ENCODE results near the gene GALNTL6.
"Not testable (repeated sequence)": the region's sequence is repeated elsewhere in the genome, so short reads cannot be mapped to it uniquely, and the experiment has no call there.

The GALNTL6 gene

DNA sequence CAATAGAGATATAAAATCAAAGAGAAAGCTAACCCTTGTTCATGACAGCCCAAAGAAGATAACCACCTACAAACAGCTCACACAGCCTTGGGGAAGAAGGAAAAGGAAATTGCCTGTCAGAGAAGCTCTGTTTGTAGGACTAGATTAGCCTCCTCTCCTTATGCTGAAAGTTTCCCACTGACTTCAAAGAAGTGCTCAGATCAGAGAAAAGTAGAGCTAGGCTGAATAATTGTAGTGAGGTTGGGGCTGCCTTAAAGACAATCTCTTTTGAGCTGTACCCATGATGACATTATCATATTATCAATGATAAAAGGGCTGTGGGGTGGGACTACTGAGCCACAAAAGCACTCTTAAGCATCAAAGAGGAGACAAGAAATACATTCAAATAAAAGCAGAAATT, 1132.4 kb downstream of the GALNTL6 start:
- DNase-seq (ENCODE audit: low read depth) = no peak

DNA sequence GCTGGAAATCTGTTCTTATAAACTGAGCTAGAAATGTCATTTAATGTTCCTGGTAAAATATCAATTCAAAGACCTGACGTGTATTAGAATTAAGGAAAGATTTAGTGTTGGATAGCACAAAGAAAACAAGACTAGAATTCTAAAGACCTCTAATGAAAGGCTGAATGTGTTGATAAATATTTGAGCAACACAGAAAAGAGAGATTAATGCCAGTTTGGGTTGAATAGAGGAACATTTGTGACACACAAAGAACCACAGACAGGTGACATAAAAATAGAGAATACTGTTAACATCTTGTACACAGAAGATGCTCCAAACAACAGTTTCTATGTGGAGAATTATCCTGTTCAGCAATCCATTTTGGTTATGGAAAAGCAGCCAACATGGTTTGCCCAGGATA, 1133.3 kb downstream of the GALNTL6 start:
- no peak for DNase-seq (ENCODE audit: low read depth)

DNA sequence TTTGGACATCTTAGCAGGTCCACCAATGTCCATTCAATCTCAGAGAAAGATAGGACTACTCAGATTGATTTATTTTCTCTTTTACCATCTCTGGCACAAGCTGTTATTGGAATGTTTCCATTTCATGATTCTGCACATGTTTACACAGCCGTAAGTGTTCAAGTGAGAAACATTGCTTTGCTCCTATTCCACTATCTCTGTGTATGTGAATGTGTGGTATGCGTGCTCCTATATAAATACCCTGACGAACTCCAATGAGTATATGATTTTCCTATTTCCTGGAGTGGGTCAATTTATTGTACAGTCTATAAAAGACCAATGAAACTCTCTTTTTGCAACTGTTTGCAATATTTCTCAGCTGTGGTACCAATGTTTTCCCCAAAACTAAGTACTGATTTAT, 1134.4 kb downstream of the GALNTL6 start:
- DNase-seq (ENCODE audit: low read depth) = no peak

DNA sequence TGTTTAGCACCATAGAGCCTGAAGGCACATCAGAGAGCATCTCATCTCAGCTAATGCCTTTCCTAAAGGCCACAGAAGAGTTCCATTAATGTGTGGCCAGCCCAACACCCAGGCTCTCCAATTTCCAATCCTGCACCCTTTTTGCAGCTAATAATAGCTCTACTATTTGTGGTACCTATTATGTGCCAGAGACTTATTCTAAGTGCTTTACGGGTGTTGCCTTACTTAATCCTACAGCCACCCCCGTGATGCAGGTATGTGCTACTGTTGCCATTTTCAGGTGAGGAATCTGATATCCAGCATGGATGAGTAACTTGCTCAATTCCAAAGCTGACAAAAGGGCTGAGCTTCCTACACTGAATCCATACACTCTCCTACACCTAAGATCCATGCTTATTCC, 1137.8 kb downstream of the GALNTL6 start:
- DNase-seq (ENCODE audit: low read depth) = no peak

DNA sequence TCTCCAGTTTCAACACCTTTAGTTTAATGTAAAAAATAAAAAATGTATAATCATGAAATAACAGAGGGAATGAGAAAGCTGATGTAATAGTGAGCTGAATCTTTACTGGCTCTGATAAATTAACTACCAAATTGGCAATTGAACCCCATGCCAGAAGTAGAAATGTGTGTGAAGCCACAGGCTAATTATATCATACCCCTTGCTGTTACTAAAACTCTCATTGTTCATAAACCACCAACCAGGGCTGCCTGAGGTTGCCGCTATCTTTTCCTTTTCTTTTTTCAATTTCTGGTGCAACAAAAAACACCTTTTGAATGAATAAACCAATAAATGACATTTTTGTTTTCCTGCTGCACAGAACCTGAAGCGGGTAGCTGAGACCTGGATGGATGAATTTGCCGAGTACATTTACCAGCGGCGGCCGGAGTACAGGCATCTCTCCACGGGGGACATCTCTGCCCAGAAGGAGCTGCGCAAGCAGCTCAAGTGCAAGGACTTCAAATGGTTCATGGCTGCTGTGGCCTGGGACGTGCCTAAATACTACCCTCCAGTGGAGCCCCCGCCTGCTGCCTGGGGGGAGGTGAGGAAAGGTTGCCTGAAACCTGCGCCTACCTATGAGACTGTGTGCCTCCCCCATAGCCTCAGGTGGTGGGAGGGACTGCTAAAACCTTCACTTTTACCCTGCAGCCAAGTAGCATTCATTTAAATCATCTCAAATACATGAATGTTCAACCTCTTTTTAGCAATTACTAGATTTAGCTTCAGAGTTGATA, 1138.7 kb downstream of the GALNTL6 start:
- no peak for DNase-seq (ENCODE audit: low read depth)

DNA sequence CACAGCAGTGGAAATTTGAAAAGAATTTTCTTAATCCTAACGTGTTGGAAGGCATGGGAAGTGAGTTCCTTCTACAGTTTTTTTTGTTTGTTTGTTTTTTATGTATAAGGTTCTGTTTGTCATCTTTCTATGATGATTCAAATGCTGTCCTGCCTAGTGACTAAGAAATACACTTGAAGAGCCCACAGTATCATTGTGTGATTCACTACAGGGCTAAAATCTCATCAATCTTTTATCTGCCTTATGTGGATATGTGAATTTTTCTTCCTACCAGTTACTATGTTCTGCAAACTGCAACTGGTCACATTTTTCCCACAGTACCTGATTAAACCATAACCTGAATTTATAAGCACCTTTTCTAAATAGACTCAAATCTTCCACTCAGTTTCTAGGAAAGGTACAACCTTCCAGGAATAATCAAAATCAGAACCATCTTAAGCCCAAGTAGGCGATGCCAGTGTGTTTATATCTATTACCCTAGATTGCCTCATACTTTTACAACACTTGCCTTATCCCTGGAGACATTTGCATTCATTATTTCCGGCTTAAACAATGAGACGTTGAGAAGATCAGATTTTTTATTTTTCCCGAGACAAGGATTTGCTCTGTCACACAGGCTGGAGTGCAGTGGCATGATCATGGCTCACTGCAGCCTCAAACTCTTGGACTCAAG, 1140.8 kb downstream of the GALNTL6 start:
- DNase-seq (ENCODE audit: low read depth) = no peak

DNA sequence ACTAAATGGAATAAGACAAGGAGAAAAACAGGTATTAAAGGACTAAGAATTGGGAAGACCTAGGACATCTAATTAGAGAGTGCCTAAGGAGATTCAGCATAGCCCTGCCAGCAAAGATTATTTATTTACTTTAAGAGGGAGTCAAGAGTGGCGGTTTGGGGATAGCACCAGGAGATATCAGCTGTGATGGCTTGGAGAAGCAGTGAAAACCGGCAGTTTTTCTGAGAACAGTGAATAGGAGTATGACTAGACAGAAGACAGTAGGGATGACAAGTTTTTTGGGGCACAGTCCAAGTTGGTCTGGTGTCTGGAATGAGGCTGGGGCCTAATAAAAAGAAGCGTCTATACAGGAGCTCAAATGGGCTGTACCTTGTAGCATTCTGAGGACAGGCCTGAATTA, 1143.1 kb downstream of the GALNTL6 start:
- not testable (repeated sequence) for DNase-seq (ENCODE audit: low read depth)

DNA sequence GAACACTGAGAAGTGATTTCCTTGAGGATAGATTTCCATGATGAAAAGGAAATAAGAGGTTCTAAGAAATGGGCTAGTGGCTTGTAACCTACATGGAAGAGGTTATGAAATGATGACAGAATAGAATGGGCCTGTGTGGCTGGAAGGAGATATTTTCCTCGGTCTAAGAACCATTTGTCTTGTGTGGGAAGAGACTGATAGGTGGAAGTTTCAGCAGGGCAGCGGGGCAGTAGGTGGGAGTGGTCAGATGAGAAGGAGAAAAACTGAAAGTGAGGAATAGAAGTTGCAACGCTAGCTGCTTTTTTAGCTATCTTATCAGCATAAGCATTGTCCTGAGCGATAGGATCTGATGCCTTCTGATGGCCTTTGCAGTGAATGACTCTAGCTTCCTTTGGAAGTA, 1144.0 kb downstream of the GALNTL6 start:
- no peak for DNase-seq (ENCODE audit: low read depth)

DNA sequence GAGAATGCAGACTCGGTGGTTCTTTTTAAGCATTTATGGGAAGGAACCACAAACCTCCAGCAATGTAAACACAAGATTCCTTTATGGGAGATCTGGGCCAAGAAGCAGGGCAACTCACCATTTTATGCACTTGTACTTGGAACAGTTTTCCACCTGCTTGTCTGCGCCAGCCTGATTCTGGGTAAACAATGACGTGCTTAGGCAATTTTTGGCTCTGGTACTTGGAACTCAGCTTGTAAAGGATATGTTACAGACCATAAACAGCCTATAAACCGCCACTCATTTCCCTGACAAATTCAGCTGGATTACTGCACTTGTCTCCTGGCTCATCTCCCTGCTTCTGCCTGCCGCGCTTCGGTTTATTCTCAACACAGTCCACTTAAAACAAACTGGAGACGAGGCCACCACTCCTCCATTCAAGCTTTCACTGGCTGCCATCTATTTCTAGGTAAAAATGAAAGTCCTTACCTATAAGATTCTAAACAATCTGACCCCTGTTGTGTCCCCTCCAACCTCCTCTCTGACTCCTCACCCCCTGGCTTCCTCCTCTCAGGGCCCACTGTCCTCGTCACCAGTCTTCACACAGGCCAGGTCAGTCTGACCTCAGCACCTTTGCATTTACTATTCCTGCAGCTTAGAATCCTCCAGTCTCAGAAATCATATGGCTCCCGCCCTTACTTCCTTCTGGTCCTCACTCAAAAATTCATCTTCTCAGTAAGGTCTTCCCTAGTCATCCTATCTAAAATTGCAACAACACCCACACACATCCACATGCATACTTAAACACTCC, 1149.6 kb downstream of the GALNTL6 start:
- DNase-seq (ENCODE audit: low read depth) = no peak

DNA sequence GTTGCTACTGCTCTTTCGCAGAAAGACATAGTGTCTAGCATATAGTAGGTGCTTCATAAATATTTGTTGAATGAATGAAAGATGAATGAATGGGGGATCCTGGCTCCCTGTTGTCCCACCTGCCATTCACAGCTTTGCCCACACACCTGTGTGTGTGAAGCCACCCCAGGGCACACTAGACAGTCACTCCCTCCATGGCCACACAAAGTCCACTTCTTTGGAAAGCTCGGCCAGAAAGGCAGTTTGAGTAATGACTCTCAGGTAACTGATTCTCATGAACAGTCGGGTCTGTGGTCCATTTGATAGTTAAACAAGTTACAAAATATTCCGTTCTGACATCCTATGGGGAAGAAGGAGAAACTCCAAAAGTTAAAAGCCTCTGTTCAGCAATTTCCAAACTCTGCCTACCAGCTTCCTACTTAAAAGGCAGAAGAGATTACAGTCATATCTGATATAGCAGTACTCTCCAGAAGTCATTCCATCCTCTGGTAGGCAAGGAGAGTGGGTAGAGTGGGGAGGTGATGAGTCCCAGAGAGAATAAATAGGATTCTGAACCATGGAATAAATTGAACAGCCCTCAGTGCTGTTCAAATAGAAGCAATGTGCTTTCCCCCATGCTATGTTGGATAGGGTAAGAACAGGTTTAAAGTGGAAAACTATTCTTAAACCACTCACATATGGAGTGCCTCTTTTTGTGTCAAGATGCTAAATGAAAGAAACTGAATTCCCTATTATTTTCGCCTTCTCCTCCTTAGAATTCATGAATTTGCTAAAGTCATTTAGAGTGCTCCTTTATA, 1150.5 kb downstream of the GALNTL6 start:
- DNase-seq (ENCODE audit: low read depth) = no peak

DNA sequence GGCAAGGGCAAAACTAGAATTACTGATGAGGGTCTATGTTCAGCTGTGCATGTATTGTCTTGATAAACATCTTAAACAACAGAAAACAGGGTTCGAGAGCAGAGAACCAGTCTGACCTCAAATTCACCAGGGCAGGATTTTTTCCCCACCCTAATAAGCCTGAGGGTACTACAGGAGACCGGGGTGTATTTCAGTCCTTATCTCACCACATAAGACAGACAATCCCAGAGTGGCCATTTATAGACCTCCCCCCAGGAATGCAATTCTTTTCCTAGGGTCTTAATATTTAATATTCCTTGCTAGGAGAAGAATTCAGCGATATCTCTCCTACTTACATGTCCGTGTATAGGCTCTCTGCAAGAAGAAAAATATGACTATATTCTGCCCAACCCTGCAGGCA, 1157.0 kb downstream of the GALNTL6 start:
- not testable (repeated sequence) for DNase-seq (ENCODE audit: low read depth)

DNA sequence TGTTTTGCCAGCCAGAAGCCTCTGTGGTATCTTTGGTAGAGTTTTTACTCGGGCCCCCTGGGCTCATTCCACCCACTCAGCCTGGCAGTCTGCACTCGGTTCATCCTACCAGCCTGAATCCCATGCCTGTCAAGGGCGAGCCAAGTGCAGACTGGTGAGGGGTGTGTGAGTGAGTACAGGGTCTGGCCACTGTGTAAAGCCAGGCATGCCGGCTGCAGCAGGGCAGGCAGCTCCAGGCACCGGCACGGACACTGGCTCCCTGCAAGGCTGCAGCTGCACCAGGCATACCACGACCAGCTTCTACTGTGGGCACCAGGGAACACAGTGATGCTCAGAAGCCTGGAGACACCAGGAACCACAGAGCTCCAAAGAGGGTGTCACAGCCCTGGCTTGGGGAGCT, 1161.4 kb downstream of the GALNTL6 start:
- no peak for DNase-seq (ENCODE audit: low read depth)

DNA sequence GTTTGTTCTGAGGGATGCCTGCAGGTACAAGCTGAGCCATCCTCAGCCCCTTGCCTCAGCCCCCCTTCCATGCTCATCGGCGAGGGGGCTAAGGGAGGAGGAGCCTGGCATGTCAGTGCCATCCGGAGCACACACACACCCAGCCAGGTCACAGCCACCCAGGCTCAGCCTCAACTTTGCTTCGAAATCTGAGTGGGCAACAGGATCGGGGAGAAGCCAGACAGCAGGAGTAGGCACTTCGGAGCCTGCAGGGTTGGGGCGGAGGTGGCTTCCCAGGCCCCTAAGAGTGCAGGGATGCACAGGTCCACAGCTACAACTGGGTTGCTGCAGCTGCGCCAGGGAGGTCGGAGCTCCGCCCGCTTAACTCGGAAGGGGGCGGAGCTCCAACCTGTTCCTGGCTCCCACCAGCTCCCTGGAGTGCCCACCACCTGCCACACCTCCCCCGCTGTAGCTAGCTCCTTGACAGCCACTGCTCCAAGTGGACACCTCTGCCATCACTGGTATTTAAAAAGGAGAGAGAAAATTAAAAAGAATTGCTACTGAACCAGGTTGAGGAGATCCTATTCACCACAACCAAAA, 1162.5 kb downstream of the GALNTL6 start:
- DNase-seq (ENCODE audit: low read depth) = no peak

DNA sequence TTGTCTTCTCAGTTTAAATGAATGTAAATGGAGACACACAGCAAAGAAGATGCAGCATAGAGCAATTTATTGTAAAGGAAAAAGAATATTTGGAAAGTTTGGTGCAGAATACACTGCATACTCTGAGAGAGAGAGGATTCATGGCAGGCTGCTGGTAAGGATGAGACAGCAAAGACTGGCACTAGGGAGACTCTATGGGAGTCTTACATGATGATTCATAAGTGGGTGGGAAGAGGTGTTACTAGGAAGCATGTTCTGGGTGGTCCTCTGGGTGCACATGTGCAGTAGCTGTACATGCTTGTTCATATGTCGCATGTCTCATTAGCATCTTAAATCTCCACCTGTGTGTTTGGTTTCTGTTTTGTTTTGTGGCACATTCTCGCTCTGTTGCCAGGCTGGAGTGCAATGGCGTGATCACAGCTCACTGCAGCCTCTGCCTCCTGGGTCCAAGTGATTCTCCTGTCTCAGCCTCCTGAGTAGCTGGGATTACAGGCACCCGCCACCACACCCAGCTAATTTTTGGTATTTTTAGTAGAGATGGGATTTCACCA, 1164.4 kb downstream of the GALNTL6 start:
- not testable (repeated sequence) for DNase-seq (ENCODE audit: low read depth)

DNA sequence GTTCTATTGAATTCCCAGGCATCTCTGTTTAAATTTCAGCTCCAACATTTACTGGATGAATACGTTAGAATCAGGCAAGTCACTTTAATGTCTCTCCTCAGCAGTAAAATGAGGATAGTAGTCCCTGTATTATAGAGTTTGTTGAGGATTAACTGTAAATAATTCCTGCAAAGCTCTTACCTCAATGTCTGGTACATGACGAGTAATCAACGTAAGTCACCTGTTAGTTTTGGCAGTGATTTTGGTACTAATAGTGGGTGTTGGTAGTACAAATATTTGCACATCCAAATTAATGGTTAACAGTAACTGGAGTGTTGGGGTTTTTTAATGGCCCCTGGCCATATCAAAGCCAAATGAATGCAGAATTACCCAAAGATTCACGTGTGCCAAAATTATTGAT, 1165.6 kb downstream of the GALNTL6 start:
- no peak for DNase-seq (ENCODE audit: low read depth)

DNA sequence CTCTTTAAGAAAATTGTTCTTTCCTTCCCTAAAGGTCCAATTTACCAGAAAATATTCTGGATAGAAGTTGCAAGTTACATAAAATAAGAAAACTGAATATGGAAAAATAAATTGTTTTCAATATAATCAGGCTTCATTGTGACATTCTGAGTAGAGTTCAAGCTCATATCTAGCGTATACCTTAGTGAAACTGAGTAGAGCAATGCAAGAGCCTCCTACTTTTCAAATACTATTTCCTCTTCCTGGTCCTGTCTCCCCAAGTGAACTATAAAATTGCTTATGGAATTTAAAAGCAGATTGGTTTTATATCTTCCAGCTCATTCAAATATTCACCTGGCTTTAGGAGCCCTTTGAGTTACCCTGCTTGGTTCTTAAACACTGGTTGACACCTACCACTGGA, 1166.1 kb downstream of the GALNTL6 start:
- no peak for DNase-seq (ENCODE audit: low read depth)

DNA sequence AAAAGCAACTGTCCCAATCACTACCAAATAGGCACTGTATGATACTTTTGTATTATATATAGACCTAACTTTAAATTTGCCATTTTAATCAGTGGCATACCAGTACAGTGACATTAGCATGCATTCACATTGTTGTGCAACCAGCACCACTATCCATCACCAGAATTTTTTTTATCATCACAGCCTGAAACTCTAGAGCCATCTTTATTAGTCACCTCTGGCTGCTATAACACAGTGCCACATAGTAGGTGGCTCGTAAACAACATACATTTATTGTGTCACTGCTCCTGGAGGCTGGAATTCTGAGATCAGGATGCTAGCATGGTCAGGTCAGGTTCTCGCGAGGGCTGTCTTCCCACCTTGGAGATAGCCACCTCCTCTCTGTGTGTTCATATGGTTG, 1167.0 kb downstream of the GALNTL6 start:
- no peak for DNase-seq (ENCODE audit: low read depth)

DNA sequence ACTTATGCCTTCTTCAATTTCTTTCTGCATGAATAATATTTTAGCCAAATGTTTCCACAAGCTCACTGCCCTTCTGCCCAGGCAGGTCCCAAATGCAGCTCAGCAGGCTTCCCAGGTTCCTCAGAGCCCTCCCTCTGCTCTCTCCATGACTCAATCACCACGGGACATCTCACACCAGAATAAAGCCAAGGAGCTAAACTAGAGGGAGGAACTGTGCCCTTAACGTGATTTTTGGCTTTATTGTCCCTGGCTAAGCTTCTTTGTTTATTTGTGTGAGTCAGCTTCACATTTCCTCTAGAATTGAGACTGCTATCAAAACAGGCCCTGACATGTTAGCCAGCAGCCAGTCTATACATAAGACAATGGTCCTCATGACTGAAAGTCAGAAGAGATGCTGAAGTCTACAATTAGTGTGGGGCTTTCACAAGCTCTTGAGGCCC, 1169.0 kb downstream of the GALNTL6 start:
- no peak for DNase-seq (ENCODE audit: low read depth)

DNA sequence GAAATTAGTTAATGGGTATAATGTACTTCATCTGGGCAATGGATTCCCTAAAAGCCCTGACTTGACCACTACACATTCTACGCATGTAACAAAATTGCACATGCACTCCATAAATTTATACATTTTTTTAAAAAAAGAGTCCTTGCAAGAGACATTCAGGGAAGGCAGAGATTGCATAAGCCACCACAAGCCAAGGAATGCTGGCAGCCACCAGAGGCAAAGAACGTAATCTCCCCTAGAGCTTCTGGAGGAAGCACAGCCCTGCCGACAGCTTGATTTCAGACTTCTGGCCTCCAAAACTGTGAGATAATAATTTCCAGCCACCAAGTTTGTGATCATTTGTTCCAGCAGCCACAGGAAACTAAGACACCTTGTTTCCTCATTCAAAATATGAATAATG, 1169.8 kb downstream of the GALNTL6 start:
- no peak for DNase-seq (ENCODE audit: low read depth)

DNA sequence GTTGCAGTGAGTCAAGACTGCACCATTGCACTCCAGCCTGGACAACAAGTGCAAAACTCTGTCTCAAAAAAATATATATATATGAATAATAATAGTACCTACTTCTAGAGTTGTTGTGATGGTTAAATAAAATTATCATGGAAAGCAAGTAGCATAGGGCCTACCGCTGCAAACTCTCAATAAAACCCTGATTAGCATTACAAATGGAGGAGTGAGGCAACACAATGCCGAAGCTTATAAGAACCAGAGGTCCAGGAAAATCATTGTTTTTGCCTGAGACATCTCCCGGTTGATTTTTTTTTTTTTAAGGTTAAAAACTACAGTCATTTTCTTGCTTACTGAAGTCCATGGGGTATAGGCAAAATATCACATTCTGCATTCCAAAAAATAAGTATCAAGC, 1170.4 kb downstream of the GALNTL6 start:
- DNase-seq (ENCODE audit: low read depth) = no peak

DNA sequence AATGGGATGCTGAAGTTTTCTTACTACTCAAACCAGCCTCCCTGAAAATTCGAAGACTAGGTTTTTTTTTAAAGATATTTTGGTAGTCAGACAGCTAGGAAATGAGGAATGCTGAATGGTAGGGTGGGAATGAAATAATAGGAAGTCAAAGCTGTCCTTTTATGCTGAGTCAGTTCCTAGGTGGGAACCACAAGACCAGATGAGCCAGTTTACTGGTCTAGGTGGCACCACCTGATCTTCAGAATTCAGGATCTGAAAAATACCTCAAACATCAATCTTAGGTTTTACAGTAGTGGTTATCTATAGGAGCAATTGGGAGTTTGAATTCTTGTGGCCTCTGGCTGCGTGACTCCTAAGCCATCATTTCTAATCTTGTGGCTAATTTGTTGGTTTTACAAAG, 1172.3 kb downstream of the GALNTL6 start:
- DNase-seq (ENCODE audit: low read depth) = no peak
